ENCODE measurements around the gene LRRC1.

The LRRC1 gene

GRCh38 chr6:53920881-53921280, 126.1 kb downstream of the LRRC1 start:
- Mint-ChIP-seq H3K4me3 (no peak overlapping the region), H3K36me3 (peaks cover 9% of the 10 kb centered on the region), H3K4me1 (ENCODE audit: low read depth) (no peaks in the 10 kb centered on the region), H3K27ac (no peak overlapping the region), H3K9me3 (ENCODE audit: low read depth) (no peaks in the 10 kb centered on the region), H3K27me3 (no peaks in the 10 kb centered on the region)

GRCh38 chr6:53921639-53922038, 126.8 kb downstream of the LRRC1 start:
- Mint-ChIP-seq H3K27me3 (no peaks in the 10 kb centered on the region), H3K4me3 (no peak overlapping the region), H3K36me3 (peaks cover 9% of the 10 kb centered on the region), H3K4me1 (ENCODE audit: low read depth) (no peaks in the 10 kb centered on the region), H3K9me3 (ENCODE audit: low read depth) (no peaks in the 10 kb centered on the region), H3K27ac (no peak overlapping the region)

- no peaks in the 10 kb centered on the region for H3K9me3 Mint-ChIP-seq (ENCODE audit: low read depth)
- peaks cover 9% of the 10 kb centered on the region for H3K36me3 Mint-ChIP-seq
- H3K27me3 Mint-ChIP-seq, result no peaks in the 10 kb centered on the region
- no peaks in the 10 kb centered on the region for H3K4me1 Mint-ChIP-seq (ENCODE audit: low read depth)
- H3K27ac Mint-ChIP-seq, result no peak overlapping the region
- no peak overlapping the region for H3K4me3 Mint-ChIP-seq
These were observed 127.8 kb downstream of the LRRC1 start for GRCh38 chr6:53922539-53922981.

- Mint-ChIP-seq H3K27me3 (no peaks in the 10 kb centered on the region), H3K4me1 (ENCODE audit: low read depth) (no peaks in the 10 kb centered on the region), H3K9me3 (ENCODE audit: low read depth) (no peaks in the 10 kb centered on the region), H3K4me3 (no peak overlapping the region), H3K36me3 (peaks cover 9% of the 10 kb centered on the region), H3K27ac (no peak overlapping the region)
These were observed 129.5 kb downstream of the LRRC1 start for GRCh38 chr6:53924277-53924676.

GRCh38 chr6:53924821-53925422, 130.1 kb downstream of the LRRC1 start:
- Mint-ChIP-seq H3K27ac (no peak overlapping the region), H3K27me3 (no peaks in the 10 kb centered on the region), H3K9me3 (ENCODE audit: low read depth) (no peaks in the 10 kb centered on the region), H3K4me3 (no peak overlapping the region), H3K36me3 (peaks cover 5% of the 10 kb centered on the region), H3K4me1 (ENCODE audit: low read depth) (no peaks in the 10 kb centered on the region)

- Mint-ChIP-seq H3K9me3 (ENCODE audit: low read depth) (no peaks in the 10 kb centered on the region), H3K4me1 (ENCODE audit: low read depth) (no peaks in the 10 kb centered on the region), H3K4me3 (no peak overlapping the region), H3K27me3 (no peaks in the 10 kb centered on the region), H3K36me3 (peaks cover 5% of the 10 kb centered on the region), H3K27ac (no peak overlapping the region)
These were observed 131.1 kb downstream of the LRRC1 start for GRCh38 chr6:53925891-53926290.

- no peak overlapping the region for H3K4me3 Mint-ChIP-seq
- H3K9me3 Mint-ChIP-seq (ENCODE audit: low read depth), result no peaks in the 10 kb centered on the region
- no peaks in the 10 kb centered on the region for H3K27me3 Mint-ChIP-seq
- no peak overlapping the region for H3K27ac Mint-ChIP-seq
- peaks cover under 1% of the 10 kb centered on the region for H3K36me3 Mint-ChIP-seq
- no peaks in the 10 kb centered on the region for H3K4me1 Mint-ChIP-seq (ENCODE audit: low read depth)
These were observed 131.7 kb downstream of the LRRC1 start for GRCh38 chr6:53926505-53926904.

GRCh38 chr6:53928641-53929040, 133.8 kb downstream of the LRRC1 start:
- no peaks in the 10 kb centered on the region for H3K4me1 Mint-ChIP-seq (ENCODE audit: low read depth)
- H3K27ac Mint-ChIP-seq, result no peak overlapping the region
- H3K27me3 Mint-ChIP-seq, result no peaks in the 10 kb centered on the region
- H3K4me3 Mint-ChIP-seq, result no peak overlapping the region
- H3K9me3 Mint-ChIP-seq (ENCODE audit: low read depth), result no peaks in the 10 kb centered on the region
- no peaks in the 10 kb centered on the region for H3K36me3 Mint-ChIP-seq

GRCh38 chr6:53929041-53929820, 134.4 kb downstream of the LRRC1 start:
- no peaks in the 10 kb centered on the region for H3K27me3 Mint-ChIP-seq
- H3K36me3 Mint-ChIP-seq, result no peaks in the 10 kb centered on the region
- H3K9me3 Mint-ChIP-seq (ENCODE audit: low read depth), result no peaks in the 10 kb centered on the region
- H3K27ac Mint-ChIP-seq, result no peak overlapping the region
- no peak overlapping the region for H3K4me3 Mint-ChIP-seq
- no peaks in the 10 kb centered on the region for H3K4me1 Mint-ChIP-seq (ENCODE audit: low read depth)

- Mint-ChIP-seq H3K9me3 (ENCODE audit: low read depth) (no peaks in the 10 kb centered on the region), H3K4me3 (no peak overlapping the region), H3K27me3 (no peaks in the 10 kb centered on the region), H3K36me3 (no peaks in the 10 kb centered on the region), H3K4me1 (ENCODE audit: low read depth) (no peaks in the 10 kb centered on the region), H3K27ac (no peak overlapping the region)
These were observed 135.0 kb downstream of the LRRC1 start for GRCh38 chr6:53929821-53930120.

GRCh38 chr6:53930330-53930729, 135.5 kb downstream of the LRRC1 start:
- Mint-ChIP-seq H3K27ac (no peak overlapping the region), H3K4me3 (no peak overlapping the region), H3K4me1 (ENCODE audit: low read depth) (no peaks in the 10 kb centered on the region), H3K36me3 (no peaks in the 10 kb centered on the region), H3K27me3 (no peaks in the 10 kb centered on the region), H3K9me3 (ENCODE audit: low read depth) (no peaks in the 10 kb centered on the region)

GRCh38 chr6:53931086-53931485, 136.3 kb downstream of the LRRC1 start:
- Mint-ChIP-seq H3K9me3 (ENCODE audit: low read depth) (no peaks in the 10 kb centered on the region), H3K27me3 (no peaks in the 10 kb centered on the region), H3K27ac (no peak overlapping the region), H3K36me3 (no peaks in the 10 kb centered on the region), H3K4me1 (ENCODE audit: low read depth) (no peaks in the 10 kb centered on the region), H3K4me3 (no peak overlapping the region)

- no peaks in the 10 kb centered on the region for H3K4me1 Mint-ChIP-seq (ENCODE audit: low read depth)
- H3K27me3 Mint-ChIP-seq, result no peaks in the 10 kb centered on the region
- no peak overlapping the region for H3K27ac Mint-ChIP-seq
- H3K9me3 Mint-ChIP-seq (ENCODE audit: low read depth), result no peaks in the 10 kb centered on the region
- H3K36me3 Mint-ChIP-seq, result no peaks in the 10 kb centered on the region
- no peak overlapping the region for H3K4me3 Mint-ChIP-seq
These were observed 137.7 kb downstream of the LRRC1 start for GRCh38 chr6:53932516-53932915.

- H3K27me3 Mint-ChIP-seq, result no peaks in the 10 kb centered on the region
- peaks cover 3% of the 10 kb centered on the region for H3K4me1 Mint-ChIP-seq (ENCODE audit: low read depth)
- H3K4me3 Mint-ChIP-seq, result no peak overlapping the region
- H3K36me3 Mint-ChIP-seq, result no peaks in the 10 kb centered on the region
- no peak overlapping the region for H3K27ac Mint-ChIP-seq
- H3K9me3 Mint-ChIP-seq (ENCODE audit: low read depth), result no peaks in the 10 kb centered on the region
These were observed 139.2 kb downstream of the LRRC1 start for GRCh38 chr6:53934023-53934422.

- no peak overlapping the region for H3K27ac Mint-ChIP-seq
- H3K4me3 Mint-ChIP-seq, result no peak overlapping the region
- H3K36me3 Mint-ChIP-seq, result no peaks in the 10 kb centered on the region
- peaks cover 4% of the 10 kb centered on the region for H3K9me3 Mint-ChIP-seq (ENCODE audit: low read depth)
- peaks cover 3% of the 10 kb centered on the region for H3K4me1 Mint-ChIP-seq (ENCODE audit: low read depth)
- no peaks in the 10 kb centered on the region for H3K27me3 Mint-ChIP-seq
These were observed 142.7 kb downstream of the LRRC1 start for GRCh38 chr6:53937461-53937860.

GRCh38 chr6:53938810-53939209, 144.0 kb downstream of the LRRC1 start:
- H3K27me3 Mint-ChIP-seq, result no peaks in the 10 kb centered on the region
- H3K4me1 Mint-ChIP-seq (ENCODE audit: low read depth), result peaks cover 3% of the 10 kb centered on the region
- H3K27ac Mint-ChIP-seq, result no peak overlapping the region
- no peaks in the 10 kb centered on the region for H3K36me3 Mint-ChIP-seq
- no peak overlapping the region for H3K4me3 Mint-ChIP-seq
- peaks cover 4% of the 10 kb centered on the region for H3K9me3 Mint-ChIP-seq (ENCODE audit: low read depth)
